Neural cell (in vitro differentiated cells): ENCODE data around the gene EPS8L2.

Experiments
- CTCF ChIP-seq: fragments of 450-650 bp; IDR thresholded peaks from 2 replicates; pipeline ENCODE4 v1.5.1; 2014; ENCODE audit warnings: antibody characterized with exemption, mild to moderate bottlenecking, moderate library complexity; ENCODE audit not compliant: poor library complexity, severe bottlenecking
- EP300 ChIP-seq: fragments of 450-650 bp; conservative IDR thresholded peaks from 2 replicates; pipeline ENCODE4 v1.6.1; 2014; ENCODE audit warnings: antibody characterized with exemption, mild to moderate bottlenecking, moderate library complexity; ENCODE audit not compliant: poor library complexity, severe bottlenecking
- EZH2 ChIP-seq: fragments of 200-600, 300-800 bp; shearing (Covaris generic), sonication (generic); IDR thresholded peaks from 2 replicates; pipeline ENCODE4 v1.6.1; 2014; ENCODE audit warnings: antibody characterized with exemption, low read length, borderline replicate concordance, mild to moderate bottlenecking; ENCODE audit not compliant: insufficient read depth, poor library complexity, severe bottlenecking
- MXI1 ChIP-seq: fragments of 450-650 bp; conservative IDR thresholded peaks from 2 replicates; pipeline ENCODE4 v1.6.1; 2014; ENCODE audit warnings: antibody characterized with exemption, mild to moderate bottlenecking; ENCODE audit not compliant: poor library complexity, severe bottlenecking
- POLR2AphosphoS5 ChIP-seq: IDR thresholded peaks from 2 replicates; pipeline ENCODE4 v1.6.1; 2012
- RAD21 ChIP-seq: fragments of 450-650 bp; conservative IDR thresholded peaks from 2 replicates; pipeline ENCODE4 v1.6.1; 2014; ENCODE audit warnings: antibody characterized with exemption, mild to moderate bottlenecking, moderate library complexity
- REST ChIP-seq: IDR thresholded peaks from 2 replicates; pipeline ENCODE4 v1.6.1; 2012; ENCODE audit warnings: borderline replicate concordance
- SMC3 ChIP-seq: fragments of 450-650 bp; conservative IDR thresholded peaks from 2 replicates; pipeline ENCODE4 v1.6.1; 2014; ENCODE audit warnings: antibody characterized with exemption, mild to moderate bottlenecking, moderate library complexity; ENCODE audit not compliant: poor library complexity
- TAF1 ChIP-seq: IDR thresholded peaks from 2 replicates; pipeline ENCODE4 v1.6.1; 2012; ENCODE audit warnings: low read depth

- no peak for TF ChIP-seq POLR2AphosphoS5
- TF ChIP-seq CTCF: no peak
- TF ChIP-seq RAD21: no peak
- TF ChIP-seq MXI1: no peak
- TF ChIP-seq EP300: no peak
- no peak for TF ChIP-seq EZH2
- no peak for TF ChIP-seq REST
- no peak for TF ChIP-seq SMC3
- no peak for TF ChIP-seq TAF1
Measured at GRCh38 chr11:719214-720016, 13.4 kb downstream of the EPS8L2 start.
